IPS-20b (cell line): ENCODE results near the gene SPATA24.
A peak's percentile ranks its signal among the peaks of the same experiment; 100 is the strongest.
"Not testable (repeated sequence)": the region's sequence is repeated elsewhere in the genome, so short reads cannot be mapped to it uniquely, and the experiment has no call there.

Experiments used
- H3K27ac ChIP-seq: one replicate; pipeline ENCODE4 v1.5.1; 2013; ENCODE audit warnings: low read length
- H3K27me3 ChIP-seq: 2 replicates; pipeline ENCODE4 v1.6.1; 2013; ENCODE audit warnings: mild to moderate bottlenecking, low read length, inconsistent platforms; ENCODE audit not compliant: insufficient read depth
- H3K36me3 ChIP-seq: 2 replicates; pipeline ENCODE4 v1.6.1; 2013; ENCODE audit warnings: low read depth, mild to moderate bottlenecking, inconsistent platforms, low read length, moderate library complexity; ENCODE audit not compliant: insufficient read depth
- H3K4me1 ChIP-seq: 2 replicates; pipeline ENCODE4 v1.6.1; 2013; ENCODE audit warnings: mild to moderate bottlenecking, control low read depth, inconsistent platforms, low read length, moderate library complexity; ENCODE audit not compliant: insufficient read depth
- H3K4me3 ChIP-seq: 2 replicates; pipeline ENCODE4 v1.5.1; 2013; ENCODE audit warnings: mild to moderate bottlenecking, low read length, inconsistent platforms
- H3K9ac ChIP-seq: 2 replicates; pipeline ENCODE4 v1.6.1; 2013; ENCODE audit warnings: low read depth, mild to moderate bottlenecking, inconsistent platforms, low read length, moderate library complexity
- H3K9me3 ChIP-seq: 2 replicates; pipeline ENCODE4 v1.6.1; 2013; ENCODE audit warnings: mild to moderate bottlenecking, low read depth, low read length, inconsistent platforms; ENCODE audit not compliant: insufficient read depth

SPATA24 gene

DNA sequence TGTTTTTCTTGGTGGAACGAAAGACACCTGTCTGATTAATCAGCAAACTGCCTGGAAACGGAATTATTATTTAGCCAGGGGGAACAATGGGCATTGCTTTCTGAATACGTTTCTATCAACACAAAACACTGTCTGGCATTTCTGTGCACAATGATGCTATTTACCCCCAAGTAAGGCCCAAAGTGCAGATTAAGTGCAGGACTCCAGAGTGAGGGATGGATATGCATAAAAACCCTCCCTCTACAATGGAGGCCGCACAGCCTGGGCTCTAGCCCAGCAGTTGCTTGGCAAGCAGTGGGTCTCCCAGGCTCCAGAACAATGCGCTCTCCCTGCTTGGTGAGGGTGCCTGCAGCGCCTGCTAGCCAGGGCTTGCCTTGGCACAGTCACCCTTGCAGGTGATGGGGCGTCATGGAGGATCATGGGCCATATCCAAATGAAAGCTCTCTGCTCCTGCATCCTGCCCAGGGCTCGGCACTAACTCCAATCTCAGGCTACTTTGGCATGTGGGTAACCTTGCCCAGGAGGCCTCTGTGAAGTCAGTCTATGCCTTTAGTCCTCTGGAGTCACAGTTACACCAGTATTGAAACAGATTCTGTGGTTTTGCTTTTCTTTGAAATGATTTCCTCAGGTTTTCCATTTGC, 11.5 kb upstream of the SPATA24 start:
- Histone ChIP-seq H3K36me3 (peaks cover 50% of the 10 kb centered on the region), H3K9ac (no peak overlapping the region), H3K27me3 (no peaks in the 10 kb centered on the region), H3K27ac (no peak overlapping the region), H3K4me3 (no peak overlapping the region), H3K9me3 (no peaks in the 10 kb centered on the region), H3K4me1 (peaks cover 8% of the 10 kb centered on the region; the same call in 1 of the 2 replicates)

DNA sequence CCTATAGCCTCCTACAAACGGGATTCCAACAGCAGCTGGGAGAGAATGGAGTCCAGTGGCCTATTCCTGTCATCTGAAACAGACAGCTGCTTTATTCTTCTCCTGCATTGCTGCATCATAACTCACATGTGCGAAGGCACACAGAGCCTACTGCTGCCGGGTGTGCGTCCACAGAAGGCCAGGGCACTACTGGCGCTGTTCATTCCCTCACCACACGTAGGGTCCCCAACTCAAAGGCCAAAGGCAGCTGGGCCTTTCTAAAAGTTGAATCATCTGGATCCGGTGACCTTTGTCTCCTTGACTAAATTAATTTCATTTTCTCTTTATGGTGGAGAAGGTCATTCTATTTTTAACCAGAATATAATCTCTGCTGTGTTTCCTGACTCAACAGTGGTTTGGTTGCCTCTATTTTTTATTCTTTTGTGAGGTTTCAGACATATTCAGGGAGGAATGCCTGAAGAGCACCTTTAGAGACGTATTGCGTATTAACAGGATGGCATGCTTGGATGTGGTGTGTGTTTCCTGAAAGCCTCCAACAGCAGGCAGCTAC, 10.8 kb upstream of the SPATA24 start:
- Histone ChIP-seq H3K4me1 (peaks cover 5% of the 10 kb centered on the region; the same call in 1 of the 2 replicates), H3K27me3 (no peaks in the 10 kb centered on the region), H3K27ac (no peak overlapping the region), H3K36me3 (peaks cover 45% of the 10 kb centered on the region), H3K9me3 (no peaks in the 10 kb centered on the region), H3K4me3 (no peak overlapping the region), H3K9ac (no peak overlapping the region)

DNA sequence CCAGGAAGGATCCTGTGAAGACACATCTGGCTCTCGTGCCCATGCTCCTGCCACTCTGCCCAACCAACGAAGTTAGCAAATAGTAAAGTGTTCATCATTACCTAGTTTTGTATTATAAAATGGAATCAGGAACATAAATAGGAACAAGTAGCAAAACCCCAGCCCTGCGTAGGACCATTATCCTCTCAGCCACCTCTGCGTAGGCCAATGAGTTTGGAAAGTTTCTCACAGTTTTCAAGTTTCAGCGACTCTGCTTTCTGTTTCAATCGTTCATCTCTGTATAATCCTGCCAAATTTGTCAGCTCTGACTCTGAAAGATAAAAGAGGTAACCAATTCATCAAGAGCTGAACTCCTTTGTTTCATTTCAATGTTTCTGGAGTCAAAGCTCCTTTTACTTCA, 10.1 kb upstream of the SPATA24 start:
- peaks cover 39% of the 10 kb centered on the region for H3K36me3 ChIP-seq

DNA sequence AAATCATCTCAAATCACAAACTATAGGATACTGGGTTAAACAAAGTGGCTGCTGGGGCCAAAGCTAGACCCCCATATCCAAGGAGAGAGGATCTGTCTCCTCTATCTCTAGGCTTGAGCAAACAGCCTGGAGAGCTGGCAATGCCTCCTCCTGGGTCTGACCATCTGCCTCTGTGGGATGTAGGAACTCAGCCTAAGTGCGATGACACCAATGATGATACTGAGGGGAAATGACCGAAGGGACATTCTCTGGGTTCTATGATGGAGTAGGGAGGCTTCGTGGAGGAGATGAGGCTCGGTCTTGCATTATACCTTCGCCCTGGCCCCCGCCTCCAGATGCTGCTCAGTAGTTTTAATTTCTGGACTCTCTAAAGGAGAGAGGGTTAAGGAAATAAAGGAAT, 9.3 kb upstream of the SPATA24 start:
- Histone ChIP-seq H3K36me3 (peaks cover 31% of the 10 kb centered on the region), H3K27ac (no peak overlapping the region), H3K4me3 (no peak overlapping the region), H3K9ac (no peak overlapping the region), H3K9me3 (no peaks in the 10 kb centered on the region), H3K4me1 (no peaks in the 10 kb centered on the region), H3K27me3 (no peaks in the 10 kb centered on the region)

More for the DNA sequence above, 10.1 kb upstream of the SPATA24 start:
- Histone ChIP-seq H3K4me3 (no peak overlapping the region), H3K27ac (no peak overlapping the region), H3K9me3 (no peaks in the 10 kb centered on the region), H3K4me1 (no peaks in the 10 kb centered on the region; the same call in 1 of the 2 replicates), H3K9ac (no peak overlapping the region), H3K27me3 (no peaks in the 10 kb centered on the region)

DNA sequence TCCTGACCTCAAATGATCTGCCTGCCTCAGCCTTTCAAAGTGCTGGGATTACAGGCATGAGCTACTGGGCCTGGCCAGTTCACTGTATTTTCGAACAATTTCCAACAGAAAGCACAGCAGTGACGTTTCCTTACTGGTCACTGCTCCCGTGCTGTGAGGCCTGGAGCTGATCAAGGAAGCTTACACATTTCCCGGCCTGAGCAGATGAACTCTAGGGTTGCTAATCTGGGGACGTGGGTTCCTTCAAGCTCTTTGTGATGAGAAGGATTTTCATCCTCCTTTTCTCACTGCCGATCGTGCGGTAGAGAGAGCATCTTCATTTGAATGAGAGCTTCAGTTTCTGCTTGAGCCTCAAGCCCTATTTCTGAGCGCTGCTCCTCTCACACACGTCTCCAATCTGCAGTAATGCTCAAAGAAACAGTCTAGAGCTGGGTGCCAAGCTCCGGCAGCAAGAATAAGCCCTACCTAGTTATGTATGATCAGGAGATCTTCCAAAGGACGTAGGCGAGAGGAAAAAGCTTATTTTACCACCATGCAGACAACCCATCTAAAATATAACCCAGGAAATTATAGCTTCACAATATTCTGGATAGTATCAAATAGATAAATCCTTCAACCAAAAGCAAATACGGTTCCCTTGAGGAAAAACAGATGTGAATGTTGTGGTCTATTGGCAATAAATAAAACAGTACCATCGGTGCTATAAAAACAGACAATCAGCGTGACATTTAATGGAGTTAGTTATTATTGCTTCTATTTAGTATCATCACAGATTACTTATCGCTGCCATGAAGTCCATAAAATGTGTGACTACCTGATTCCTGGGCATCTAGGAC, 7.3 kb upstream of the SPATA24 start:
- Histone ChIP-seq H3K9ac (no peak overlapping the region), H3K4me3 (no peak overlapping the region), H3K9me3 (no peaks in the 10 kb centered on the region), H3K27me3 (no peaks in the 10 kb centered on the region), H3K4me1 (no peaks in the 10 kb centered on the region), H3K27ac (no peak overlapping the region), H3K36me3 (peaks cover 31% of the 10 kb centered on the region)

DNA sequence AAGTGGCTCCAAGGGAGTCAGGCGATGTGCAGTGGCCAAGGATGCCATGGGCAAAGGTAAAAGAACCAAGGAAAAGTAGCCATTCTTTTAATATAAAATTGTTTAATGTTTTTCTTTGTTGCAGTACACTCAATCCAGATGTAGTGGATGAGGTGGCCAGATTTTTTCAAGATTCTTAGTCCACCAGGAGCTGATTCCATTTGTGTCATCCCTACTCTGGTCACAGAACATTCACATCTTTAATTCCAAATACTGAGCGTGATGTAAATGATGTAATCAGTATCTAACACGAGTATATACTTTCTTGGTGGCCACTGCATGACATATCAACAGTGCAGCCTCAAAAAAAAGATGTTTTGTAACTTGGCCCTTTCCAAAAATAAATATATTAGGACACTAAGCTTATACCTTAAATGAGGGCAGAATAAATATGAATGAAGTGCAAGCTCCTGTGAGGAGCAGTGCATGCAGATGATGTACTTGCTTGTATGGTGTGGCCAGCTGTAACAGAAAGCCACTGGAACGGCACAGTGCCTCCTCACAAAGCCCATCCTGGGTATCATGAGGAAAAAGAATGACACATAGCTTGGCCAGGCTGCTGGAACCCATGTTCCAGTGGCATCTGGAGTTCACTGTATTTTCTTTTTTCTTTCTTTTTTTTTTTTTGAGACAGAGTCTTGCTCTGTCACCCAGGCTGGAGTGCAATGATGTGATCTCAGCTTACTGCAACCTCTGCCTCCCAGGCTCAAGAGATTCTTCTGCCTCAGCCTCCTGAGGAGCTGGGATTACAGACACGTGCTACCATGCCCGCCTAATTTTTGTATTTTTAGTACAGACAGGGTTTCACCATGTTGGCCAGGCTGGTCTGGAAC, 6.5 kb upstream of the SPATA24 start:
- Histone ChIP-seq H3K9me3 (no peaks in the 10 kb centered on the region), H3K27me3 (no peaks in the 10 kb centered on the region), H3K9ac (no peak overlapping the region), H3K4me3 (no peak overlapping the region), H3K4me1 (no peaks in the 10 kb centered on the region), H3K36me3 (peaks cover 26% of the 10 kb centered on the region), H3K27ac (no peak overlapping the region)

DNA sequence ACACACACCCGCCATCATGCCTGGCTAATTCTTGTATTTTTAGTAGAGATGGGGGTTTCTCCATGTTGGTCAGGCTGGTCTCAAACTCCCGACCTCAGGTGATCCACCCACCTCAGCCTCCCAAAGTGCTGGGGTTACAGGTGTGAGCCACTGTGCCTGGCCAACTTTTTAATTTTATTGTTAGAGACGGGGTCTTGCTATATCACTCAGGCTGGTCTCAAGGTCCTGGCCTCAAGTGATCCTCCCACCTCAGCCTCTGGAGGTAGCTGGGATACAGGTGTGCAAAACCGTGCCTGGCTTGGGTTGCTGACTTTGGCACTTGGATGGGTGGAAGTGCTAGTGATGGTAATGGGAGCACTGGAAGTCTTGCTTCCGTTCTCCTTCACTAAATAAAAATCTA, 5.2 kb upstream of the SPATA24 start:
- not testable (repeated sequence) for H3K9ac ChIP-seq, H3K4me1 ChIP-seq, H3K9me3 ChIP-seq, H3K27ac ChIP-seq, H3K4me3 ChIP-seq, H3K27me3 ChIP-seq
- H3K36me3 ChIP-seq = peaks cover 16% of the 10 kb centered on the region

DNA sequence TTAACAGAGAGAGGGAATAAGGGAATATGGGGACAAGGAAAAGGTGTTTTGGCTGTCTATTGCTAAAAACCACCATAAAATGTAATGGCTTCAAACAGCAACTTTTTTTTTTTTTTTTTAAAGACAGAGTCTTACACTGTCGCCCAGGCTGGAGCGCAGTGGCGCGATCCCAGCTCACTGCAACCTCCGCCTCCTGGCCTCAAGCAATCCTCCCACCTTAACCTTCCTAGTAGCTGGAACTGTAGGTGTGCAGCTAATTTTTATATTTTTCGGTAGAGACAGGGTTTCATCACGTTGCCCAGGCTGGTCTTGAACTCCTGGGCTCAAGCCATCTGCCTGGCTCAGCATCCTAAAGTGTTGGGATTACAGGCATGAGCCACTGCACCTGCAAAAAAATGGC, 4.3 kb upstream of the SPATA24 start:
- Histone ChIP-seq H3K36me3 (peaks cover 6% of the 10 kb centered on the region; the same call in 1 of the 2 replicates), H3K4me1 (peaks cover 10% of the 10 kb centered on the region; the same call in 1 of the 2 replicates), H3K27me3 (no peaks in the 10 kb centered on the region), H3K9me3 (no peaks in the 10 kb centered on the region), H3K4me3 (no peak overlapping the region), H3K9ac (no peak overlapping the region), H3K27ac (no peak overlapping the region)

DNA sequence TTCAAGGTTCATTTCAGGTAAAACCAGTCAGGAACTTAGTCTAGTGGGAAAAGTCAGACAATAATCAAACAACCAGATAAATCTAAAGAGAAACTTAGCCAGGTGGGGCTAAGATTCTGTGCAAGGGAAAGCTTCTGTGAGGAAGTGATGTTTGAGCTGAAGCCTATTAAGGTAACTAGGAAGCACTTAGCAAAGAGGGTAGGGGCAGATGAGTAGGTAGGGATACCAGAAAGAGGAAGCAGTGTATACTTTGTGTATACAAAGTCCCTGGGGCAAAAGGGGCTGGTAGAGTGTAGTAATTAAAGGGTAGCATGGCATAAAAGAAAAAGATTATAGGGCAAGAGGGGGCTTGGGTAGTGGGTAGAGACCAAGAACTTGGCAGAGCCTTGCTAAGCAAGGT, 3.6 kb upstream of the SPATA24 start:
- H3K9me3 ChIP-seq = no peaks in the 10 kb centered on the region
- H3K4me3 ChIP-seq = no peak overlapping the region
- H3K4me1 ChIP-seq = peaks cover 14% of the 10 kb centered on the region; the same call in 1 of the 2 replicates
- H3K27ac ChIP-seq = no peak overlapping the region
- no peaks in the 10 kb centered on the region for H3K36me3 ChIP-seq
- no peaks in the 10 kb centered on the region for H3K27me3 ChIP-seq
- H3K9ac ChIP-seq = no peak overlapping the region

DNA sequence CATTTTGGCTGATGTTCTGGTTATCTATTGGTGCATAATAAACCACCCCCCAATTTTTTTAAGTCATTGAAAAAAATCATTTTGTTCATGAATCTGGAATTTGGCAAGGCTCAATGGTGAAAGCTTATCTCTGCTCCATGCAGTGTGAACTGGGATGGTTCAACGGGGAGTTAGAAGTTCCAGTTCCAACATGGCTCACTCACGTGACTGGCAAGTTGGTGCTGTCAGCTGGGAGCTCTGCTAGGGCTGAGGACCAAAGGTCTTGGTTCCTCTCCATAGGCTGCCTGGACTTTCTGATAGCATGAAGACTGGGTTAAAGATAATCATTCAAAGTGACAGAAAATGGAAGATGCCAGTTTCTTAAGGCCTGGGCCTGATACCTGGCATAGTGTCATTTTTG, 3.1 kb upstream of the SPATA24 start:
- Histone ChIP-seq H3K27ac (no peak overlapping the region), H3K9me3 (no peaks in the 10 kb centered on the region), H3K9ac (no peak overlapping the region), H3K4me1 (peaks cover 14% of the 10 kb centered on the region; the same call in 1 of the 2 replicates), H3K36me3 (no peaks in the 10 kb centered on the region), H3K27me3 (no peaks in the 10 kb centered on the region), H3K4me3 (no peak overlapping the region)

DNA sequence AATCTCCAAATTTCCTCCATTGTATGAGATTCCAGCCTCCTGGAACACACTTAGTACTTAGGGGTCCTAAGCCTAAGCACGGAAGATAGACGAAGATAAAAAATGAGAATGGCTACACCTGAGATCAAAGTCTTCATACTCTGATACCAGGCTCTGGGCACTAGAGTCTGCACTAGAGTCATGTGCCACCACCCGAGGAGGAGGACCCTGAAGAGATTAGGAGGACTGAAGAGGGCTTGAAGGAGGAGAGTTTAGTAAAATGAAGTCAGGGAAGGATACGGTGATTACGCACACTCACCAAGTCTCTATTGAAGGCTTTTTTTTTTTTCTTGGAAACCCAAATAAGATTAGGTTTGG, 573 bp upstream of the SPATA24 start:
- Histone ChIP-seq H3K36me3 (peaks cover 14% of the 10 kb centered on the region), H3K27me3 (no peaks in the 10 kb centered on the region), H3K27ac (no peak overlapping the region), H3K9me3 (no peaks in the 10 kb centered on the region), H3K4me1 (peaks cover 14% of the 10 kb centered on the region; the same call in 1 of the 2 replicates), H3K4me3 (peak overlapping the region; percentile 82), H3K9ac (peak overlapping the region; percentile 88; the same call in 1 of the 2 replicates)
